ENCODE measurements around the gene ACAA1. TPM values are rescaled to one million over a fixed set of nuclear protein-coding genes. Genes with fewer than 3 reads are reported as not detected.
"Not testable (repeated sequence)": the region's sequence is repeated elsewhere in the genome, so short reads cannot be mapped to it uniquely, and the experiment has no call there.

Gene ACAA1
- total and polyA plus RNA-seq, 2 of the 4 experiments (the other 2 are of a cell fraction), result 30.8 to 62.4 TPM

DNA sequence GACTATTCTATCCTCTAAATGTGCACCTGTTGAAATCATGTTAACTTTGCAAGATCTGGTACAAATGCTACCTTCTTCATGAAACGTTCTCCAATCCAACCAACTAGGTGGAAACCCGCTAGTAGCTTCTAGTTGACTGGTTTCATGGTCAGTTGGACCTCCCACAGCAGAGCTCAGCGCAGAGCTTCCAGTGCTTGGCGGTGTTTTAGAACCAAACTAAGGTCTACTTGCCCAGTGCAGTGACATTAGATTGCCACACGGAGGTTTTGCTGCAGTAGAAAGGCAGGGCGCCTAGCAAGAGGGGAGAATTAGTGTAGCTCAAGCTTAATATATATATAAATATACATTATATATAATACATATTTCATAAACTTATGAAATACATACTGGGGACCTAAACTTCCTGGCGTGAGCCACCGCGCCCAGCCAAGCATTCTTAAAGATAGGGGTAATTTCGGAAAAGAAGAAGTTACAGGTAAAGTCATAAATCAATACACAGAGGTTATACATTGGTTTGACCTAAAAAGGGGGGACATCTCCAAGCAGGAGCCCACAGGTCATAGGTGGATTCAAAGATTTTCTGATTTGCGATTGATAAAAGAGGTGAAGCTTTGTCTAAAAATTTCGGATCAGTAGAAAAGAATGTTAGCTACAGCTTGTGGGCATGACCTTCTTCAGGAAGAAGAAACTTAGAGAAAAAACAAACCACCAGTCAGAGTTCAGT lies 26.4 kb upstream of the ACAA1 start (continued):
- TF ChIP-seq, protein P1, sequence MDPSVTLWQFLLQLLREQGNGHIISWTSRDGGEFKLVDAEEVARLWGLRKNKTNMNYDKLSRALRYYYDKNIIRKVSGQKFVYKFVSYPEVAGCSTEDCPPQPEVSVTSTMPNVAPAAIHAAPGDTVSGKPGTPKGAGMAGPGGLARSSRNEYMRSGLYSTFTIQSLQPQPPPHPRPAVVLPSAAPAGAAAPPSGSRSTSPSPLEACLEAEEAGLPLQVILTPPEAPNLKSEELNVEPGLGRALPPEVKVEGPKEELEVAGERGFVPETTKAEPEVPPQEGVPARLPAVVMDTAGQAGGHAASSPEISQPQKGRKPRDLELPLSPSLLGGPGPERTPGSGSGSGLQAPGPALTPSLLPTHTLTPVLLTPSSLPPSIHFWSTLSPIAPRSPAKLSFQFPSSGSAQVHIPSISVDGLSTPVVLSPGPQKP (IDR thresholded peaks at IDR 0.05; ENCODE audit: borderline replicate concordance, low read depth, low read length), result no peak

- H3K18ac ChIP-seq (ENCODE audit: low read depth, low read length); H3K4me1 ChIP-seq (ENCODE audit: control insufficient read depth, insufficient read depth, low read length); H2AK5ac ChIP-seq (ENCODE audit: low read depth, low read length); H3K4ac ChIP-seq (ENCODE audit: low read depth, low read length); POLR2A ChIA-PET (ENCODE audit: unreplicated experiment); intact Hi-C loops (cut with micrococcal nuclease); H3K9me1 ChIP-seq (ENCODE audit: insufficient read depth, low read length); H3K27ac ChIP-seq (ENCODE audit: insufficient read depth, low read length); DNase-seq; BruUV-seq (replicated peaks); dilution Hi-C loops (cut with HindIII; ENCODE audit: low sequenced_read_pairs, unreplicated experiment); in situ Hi-C loops (cut with MboI; ENCODE audit: low sequenced_read_pairs); ATAC-seq (ENCODE audit: low read depth); H3K4me3 ChIP-seq (ENCODE audit: insufficient read depth, low read depth, low read length); CTCF ChIA-PET; H3K79me1 ChIP-seq (ENCODE audit: low read depth in 1 of 2, low read length in 2 of 2); H2AFZ ChIP-seq (replicated peaks; ENCODE audit: low read length, poor library complexity); H3K36me3 ChIP-seq (ENCODE audit: control insufficient read depth, insufficient read depth, low read length); H2BK120ac ChIP-seq (ENCODE audit: low read depth, low read length); H3K23ac ChIP-seq (ENCODE audit: low read depth, low read length); H4K91ac ChIP-seq (ENCODE audit: insufficient read depth, low read depth, low read length); H2BK15ac ChIP-seq (ENCODE audit: low read depth, low read length); H4K5ac ChIP-seq (ENCODE audit: low read depth, low read length); H3K27me3 ChIP-seq (ENCODE audit: control insufficient read depth, insufficient read depth, low read length); H3K9me3 ChIP-seq (ENCODE audit: control insufficient read depth, insufficient read depth, low read length); H2AK9ac ChIP-seq (replicated peaks; ENCODE audit: low read depth, low read length, poor library complexity); H2BK20ac ChIP-seq (ENCODE audit: low read depth, low read length); H3K4me2 ChIP-seq (ENCODE audit: low read depth, low read length); H3K56ac ChIP-seq (ENCODE audit: extremely low read depth, insufficient read depth, low read length); H2BK5ac ChIP-seq (ENCODE audit: low read depth, low read length, poor library complexity, severe bottlenecking); H3K9ac ChIP-seq (ENCODE audit: low read depth, low read length); H4K8ac ChIP-seq (ENCODE audit: low read depth in 2 of 2, low read length in 2 of 2); H3K14ac ChIP-seq (replicated peaks; ENCODE audit: low read depth, low read length); H4K20me1 ChIP-seq (ENCODE audit: insufficient read depth, low read length): not testable (repeated sequence)
- WGBS, 2 experiments (ENCODE audit: extremely low coverage in 2 of 2, insufficient read length in 1 of 2), result 100% methylated on average over 1 of the region's 11 CpGs; no CpG with 5 or more reads in 1 of the 2 experiments
These were observed 23.8 kb upstream of the ACAA1 start for GRCh38 chr3:38160704-38161103.
